Uterus (tissue), 4 donors: ENCODE results near the gene SNRNP40. TPM values are rescaled to one million over a fixed set of nuclear protein-coding genes. Genes with fewer than 3 reads are reported as not detected.

Experiments used
- DNase-seq, 2 donors: peaks; one replicate each; pipeline ENCODE4 v3.0.0-alpha.2; 2019 to 2020
- H3K27ac ChIP-seq, 2 donors: fragments of 200-600 bp; sonication (generic); 1 replicate in 1 of 2; 2 replicates in 1 of 2; pipeline ENCODE4 v1.5.1; 2016 to 2018
- H3K27me3 ChIP-seq, 2 donors: fragments of 200-600 bp; sonication (generic); one replicate each; pipeline ENCODE4 v1.5.1; 2018 to 2019; ENCODE audit warnings: control low read depth in 1 of 2
- H3K36me3 ChIP-seq, 2 donors: fragments of 200-600 bp; sonication (generic); one replicate each; pipeline ENCODE4 v1.5.1; 2019; ENCODE audit warnings: control low read depth in 1 of 2
- H3K4me1 ChIP-seq, 2 donors: fragments of 200-600 bp; sonication (generic); one replicate each; pipeline ENCODE4 v1.5.1; 2018 to 2019; ENCODE audit warnings: control low read depth in 1 of 2
- H3K4me3 ChIP-seq, 2 donors: fragments of 200-600 bp; sonication (generic); 1 replicate in 1 of 2; 2 replicates in 1 of 2; pipeline ENCODE4 v1.5.1; 2018 to 2019; ENCODE audit warnings: mild to moderate bottlenecking in 1 of 2
- H3K9me3 ChIP-seq, 2 donors: fragments of 200-600 bp; sonication (generic); one replicate each; pipeline ENCODE4 v1.5.1; 2019; ENCODE audit warnings: control low read depth in 1 of 2
- POLR2A ChIP-seq, 2 donors: fragments of 450-650 bp; IDR thresholded peaks; one replicate each; pipeline ENCODE4 v1.6.1; 2016; ENCODE audit warnings: antibody characterized with exemption in 2 of 2, mild to moderate bottlenecking in 1 of 2, moderate library complexity in 1 of 2
- intact Hi-C: fragments of 100-400 bp; cut with DNase I; formaldehyde crosslinking; loops from one replicate; pipeline ENCODE4 v1.15.1; 2023; ENCODE audit warnings: low total_unique reads
- total RNA-seq, 4 donors: library from RNA; depleted of rRNA in 3 of 4; stranded (reverse); fragments of >200 nt in 3 of 4; gene quantifications; one replicate each; pipeline versions ENCODE4 v1.1.0 to v1.2.4, GENCODE V29; 2014 to 2023
- TF ChIP-seq, protein P1 (sequence below), 4 experiments: fragments of 200-600 bp in 2 of 4; fragments of 450-650 bp in 2 of 4; sonication (generic) in 2 of 4; IDR thresholded peaks; one replicate each; pipeline ENCODE4 v1.5.1; 2016 to 2019; ENCODE audit warnings: antibody characterized with exemption in 4 of 4, mild to moderate bottlenecking in 2 of 4, moderate library complexity in 1 of 4
- donor health status: DM: yes; HTN: yes; CAD: no.

Gene SNRNP40
- total RNA-seq, 4 donors from 2014 or later, result 35.1 to 99.5 (median 58.5) TPM

DNA sequence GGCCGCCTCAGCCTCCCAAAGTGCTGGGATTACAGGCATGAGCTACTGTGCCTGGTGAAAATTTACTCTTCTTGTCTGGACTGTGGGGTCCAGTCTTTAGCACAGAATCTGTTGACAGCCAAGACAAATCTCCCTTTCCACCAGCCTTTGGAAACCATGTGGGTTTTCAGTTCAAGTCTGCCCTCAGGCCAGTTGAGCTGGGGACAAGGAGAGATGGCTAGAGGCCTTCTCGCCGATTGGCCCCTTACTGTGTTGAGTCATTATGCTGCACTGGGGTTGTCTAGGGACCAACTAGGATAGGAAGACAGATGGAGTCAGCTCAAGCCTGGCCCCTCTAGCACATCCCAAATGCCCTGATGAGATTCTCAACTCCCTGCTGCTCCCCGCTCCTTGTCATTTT is 48.3 kb downstream of the SNRNP40 start:
- H3K9me3 ChIP-seq, result no peaks in the 10 kb centered on the region
- H3K4me1 ChIP-seq, result no peaks in the 10 kb centered on the region
- TF ChIP-seq POLR2A (IDR thresholded peaks at IDR 0.05), result no peak
- TF ChIP-seq, protein P1, sequence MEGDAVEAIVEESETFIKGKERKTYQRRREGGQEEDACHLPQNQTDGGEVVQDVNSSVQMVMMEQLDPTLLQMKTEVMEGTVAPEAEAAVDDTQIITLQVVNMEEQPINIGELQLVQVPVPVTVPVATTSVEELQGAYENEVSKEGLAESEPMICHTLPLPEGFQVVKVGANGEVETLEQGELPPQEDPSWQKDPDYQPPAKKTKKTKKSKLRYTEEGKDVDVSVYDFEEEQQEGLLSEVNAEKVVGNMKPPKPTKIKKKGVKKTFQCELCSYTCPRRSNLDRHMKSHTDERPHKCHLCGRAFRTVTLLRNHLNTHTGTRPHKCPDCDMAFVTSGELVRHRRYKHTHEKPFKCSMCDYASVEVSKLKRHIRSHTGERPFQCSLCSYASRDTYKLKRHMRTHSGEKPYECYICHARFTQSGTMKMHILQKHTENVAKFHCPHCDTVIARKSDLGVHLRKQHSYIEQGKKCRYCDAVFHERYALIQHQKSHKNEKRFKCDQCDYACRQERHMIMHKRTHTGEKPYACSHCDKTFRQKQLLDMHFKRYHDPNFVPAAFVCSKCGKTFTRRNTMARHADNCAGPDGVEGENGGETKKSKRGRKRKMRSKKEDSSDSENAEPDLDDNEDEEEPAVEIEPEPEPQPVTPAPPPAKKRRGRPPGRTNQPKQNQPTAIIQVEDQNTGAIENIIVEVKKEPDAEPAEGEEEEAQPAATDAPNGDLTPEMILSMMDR (IDR thresholded peaks at IDR 0.05), result no peak
- intact Hi-C loops, result no loop called here
- no peaks in the 10 kb centered on the region for H3K27me3 ChIP-seq
- H3K36me3 ChIP-seq, result no peaks in the 10 kb centered on the region
- no peak overlapping the region for H3K4me3 ChIP-seq
- no peak overlapping the region for H3K27ac ChIP-seq
- DNase-seq, result no peak

DNA sequence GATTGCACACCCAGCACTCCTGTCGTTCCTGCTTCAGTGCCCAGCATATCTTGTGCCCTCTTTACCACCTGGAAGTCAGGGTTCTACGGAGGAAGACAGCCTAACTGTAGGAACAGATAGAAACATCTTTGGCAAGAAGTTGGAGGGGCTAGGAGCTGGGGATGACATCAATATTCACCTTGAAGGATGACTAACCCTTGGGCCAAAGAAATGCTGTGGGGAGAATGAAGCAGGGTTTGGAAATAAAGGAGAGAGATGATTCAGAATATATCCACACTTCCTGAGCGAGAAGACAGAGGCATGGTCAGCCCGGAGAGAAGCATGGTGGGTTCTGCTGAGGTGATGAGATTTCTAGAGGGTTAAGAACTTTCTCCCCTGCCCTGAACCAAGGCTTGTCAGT is 52.3 kb downstream of the SNRNP40 start:
- H3K9me3 ChIP-seq, result no peaks in the 10 kb centered on the region
- DNase-seq, result no peak
- H3K4me3 ChIP-seq, result no peak overlapping the region
- TF ChIP-seq, protein P1 (IDR thresholded peaks at IDR 0.05), result no peak
- no peak for TF ChIP-seq POLR2A (IDR thresholded peaks at IDR 0.05)
- H3K27ac ChIP-seq, result no peak overlapping the region
- peaks cover 0 to 1% of the 10 kb centered on the region in 2 donors for H3K4me1 ChIP-seq
- H3K27me3 ChIP-seq, result peaks cover 0 to 7% of the 10 kb centered on the region in 2 donors
- intact Hi-C loops, result no loop called here
- no peaks in the 10 kb centered on the region for H3K36me3 ChIP-seq

DNA sequence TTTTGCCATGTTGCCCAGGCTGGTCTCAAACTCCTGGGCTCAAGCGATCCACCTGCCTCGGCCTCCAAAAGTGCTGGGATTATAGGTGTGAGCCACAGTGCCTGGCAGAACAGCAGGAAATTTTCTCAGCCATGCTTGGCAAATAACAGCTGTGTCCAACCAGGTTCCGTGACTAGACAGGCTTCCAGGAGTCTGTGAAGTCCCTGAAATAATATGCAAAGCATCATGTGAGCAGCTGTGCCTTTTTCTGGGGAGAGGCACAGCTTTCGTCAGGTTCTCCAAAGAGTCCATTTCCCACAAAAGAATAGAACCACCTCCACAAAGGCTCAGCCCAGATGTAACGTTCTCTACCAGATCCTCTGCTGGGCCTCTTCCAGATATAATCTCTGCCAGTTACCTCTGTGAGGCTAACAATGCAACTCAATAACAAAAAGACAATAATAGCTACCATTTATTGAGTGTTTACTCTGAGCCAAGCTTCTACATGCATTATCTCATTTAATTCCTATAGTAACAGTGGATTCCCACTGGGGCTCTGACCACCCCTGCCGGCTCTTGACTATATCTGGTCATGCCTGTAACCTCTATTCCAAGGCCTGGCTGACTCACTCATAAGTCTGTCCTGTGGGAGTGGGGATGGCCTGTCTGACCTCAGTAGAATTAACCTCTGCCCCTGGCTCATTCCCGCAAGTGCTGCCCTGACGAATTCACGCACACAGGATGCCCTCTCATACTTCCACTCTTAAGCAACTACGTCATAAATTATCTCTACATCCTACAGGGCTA is 52.9 kb downstream of the SNRNP40 start:
- no peaks in the 10 kb centered on the region for H3K36me3 ChIP-seq
- TF ChIP-seq, protein P1 (IDR thresholded peaks at IDR 0.05), result no peak

DNA sequence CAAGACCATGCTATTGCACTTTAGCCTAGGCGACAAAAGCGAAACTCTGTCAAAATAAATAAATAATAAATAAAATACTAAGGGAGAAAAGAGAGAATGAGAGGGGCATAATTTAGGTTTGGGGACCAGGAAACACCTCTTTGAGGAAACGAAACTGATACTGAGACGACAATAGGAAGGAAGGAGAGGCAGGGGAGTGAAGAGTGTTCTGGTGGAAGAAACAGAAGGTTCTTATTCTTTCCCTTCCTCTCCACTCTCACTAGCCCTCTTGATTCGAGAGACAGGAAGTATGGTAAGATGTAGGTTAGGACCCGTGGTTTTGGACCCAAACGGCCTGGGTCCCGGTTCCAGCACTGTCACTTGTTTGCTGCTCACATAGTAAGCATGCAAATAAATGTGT is 55.3 kb downstream of the SNRNP40 start:
- peaks cover 0 to 4% of the 10 kb centered on the region in 2 donors for H3K4me1 ChIP-seq
- H3K4me3 ChIP-seq, result no peak overlapping the region
- intact Hi-C loops, result no loop called here
- no peak for DNase-seq
- H3K27me3 ChIP-seq, result peaks cover 8 to 10% of the 10 kb centered on the region in 2 donors
- H3K27ac ChIP-seq, result no peak overlapping the region
- H3K36me3 ChIP-seq, result no peaks in the 10 kb centered on the region
- no peak for TF ChIP-seq POLR2A (IDR thresholded peaks at IDR 0.05)
- TF ChIP-seq, protein P1 (IDR thresholded peaks at IDR 0.05), result no peak
- no peaks in the 10 kb centered on the region for H3K9me3 ChIP-seq

More for the DNA sequence above, 52.9 kb downstream of the SNRNP40 start:
- no peak overlapping the region for H3K4me3 ChIP-seq
- peaks cover 0 to 4% of the 10 kb centered on the region in 2 donors for H3K4me1 ChIP-seq
- DNase-seq, result no peak
- H3K9me3 ChIP-seq, result no peaks in the 10 kb centered on the region
- no peak overlapping the region for H3K27ac ChIP-seq
- H3K27me3 ChIP-seq, result peaks cover 6 to 7% of the 10 kb centered on the region in 2 donors
- intact Hi-C loops, result no loop called here

DNA sequence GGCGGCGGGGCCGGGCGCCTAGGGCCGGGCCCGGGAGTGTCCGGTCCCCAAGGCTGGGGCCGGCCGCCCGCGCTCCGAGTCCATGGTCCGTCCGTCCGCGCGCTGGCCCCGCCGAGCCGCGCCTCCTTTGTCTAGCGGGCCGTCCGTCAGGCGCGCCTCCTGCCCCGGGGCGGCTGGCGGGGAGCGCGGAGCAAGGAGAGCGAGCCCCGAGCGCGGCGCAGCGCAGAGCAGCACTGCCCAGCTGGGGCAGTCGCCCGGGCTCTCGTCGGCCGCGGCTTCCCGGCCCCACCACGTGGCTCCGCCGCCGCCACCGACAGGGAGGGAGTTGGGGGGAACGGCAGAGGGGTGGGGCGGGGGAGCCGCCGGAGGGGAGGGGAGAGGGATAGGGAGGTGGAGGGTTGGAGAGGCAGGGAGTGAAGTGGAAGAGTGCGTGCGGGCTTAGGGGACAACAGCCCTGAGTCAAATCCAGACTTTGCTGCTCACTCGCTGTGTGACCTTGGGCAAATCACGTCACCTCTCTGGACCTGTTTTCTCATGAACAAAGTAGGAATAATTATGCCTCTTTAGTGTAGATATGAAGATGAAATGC is 56.8 kb downstream of the SNRNP40 start, which contains the start of gene NKAIN1:
TSS of gene NKAIN1 (minus strand) at position 235 of the 589 bp plus-strand sequence. CDS start 340 bp downstream, outside the sequence.
- Histone ChIP-seq H3K36me3 (no peaks in the 10 kb centered on the region), H3K4me3 (no peak within 1 kb of the TSS), H3K4me1 (peaks cover 0 to 4% of the 10 kb centered on the region in 2 donors), H3K27me3 (peaks cover 8 to 10% of the 10 kb centered on the region in 2 donors), H3K27ac (no peak within 1 kb of the TSS), H3K9me3 (no peaks in the 10 kb centered on the region)
- no peak for DNase-seq
- TF ChIP-seq, protein P1 (IDR thresholded peaks at IDR 0.05), result no peak
- TF ChIP-seq POLR2A (IDR thresholded peaks at IDR 0.05), result no peak
- intact Hi-C loops, result no loop called here
